Loucy (cell line): ENCODE results near the gene EDEM2.

Source experiments
- H2AFZ ChIP-seq: fragments of 200-600 bp; sonication (generic); 2 replicates; pipeline ENCODE4 v1.6.0; 2016; ENCODE audit warnings: antibody characterized with exemption, mild to moderate bottlenecking, low read length, moderate library complexity
- H3F3A ChIP-seq: fragments of 200-600 bp; 2 replicates; pipeline ENCODE4 v1.6.0; 2016; ENCODE audit warnings: antibody characterized with exemption, low read depth, mild to moderate bottlenecking
- H3K27me3 ChIP-seq: fragments of 200-600 bp; sonication (generic); 2 replicates; pipeline ENCODE4 v1.6.1; 2014; ENCODE audit warnings: low read length, mild to moderate bottlenecking; ENCODE audit not compliant: insufficient read depth, poor library complexity, severe bottlenecking
- H3K36me3 ChIP-seq: fragments of 200-600 bp; sonication (generic); 2 replicates; pipeline ENCODE4 v1.6.1; 2016; ENCODE audit warnings: low read length; ENCODE audit not compliant: insufficient read depth
- H3K4me1 ChIP-seq: fragments of 200-600 bp; sonication (generic); 2 replicates; pipeline ENCODE4 v1.5.1; 2014; ENCODE audit warnings: low read length, mild to moderate bottlenecking; ENCODE audit not compliant: insufficient read depth, poor library complexity, severe bottlenecking
- H3K4me2 ChIP-seq: fragments of 200-600 bp; sonication (generic); 2 replicates; pipeline ENCODE4 v1.6.0; 2014; ENCODE audit warnings: antibody characterized with exemption, low read length, low read depth, mild to moderate bottlenecking; ENCODE audit not compliant: poor library complexity, severe bottlenecking
- H3K4me3 ChIP-seq: fragments of 200-600 bp; sonication (generic); 2 replicates; pipeline ENCODE4 v1.5.1; 2014; ENCODE audit warnings: low read length, mild to moderate bottlenecking, mixed read lengths; ENCODE audit not compliant: poor library complexity, severe bottlenecking
- H3K79me2 ChIP-seq: fragments of 200-600 bp; sonication (generic); 2 replicates; pipeline ENCODE4 v1.6.1; 2014; ENCODE audit warnings: low read length; ENCODE audit not compliant: insufficient read depth
- H3K9ac ChIP-seq: fragments of 200-600 bp; sonication (generic); 2 replicates; pipeline ENCODE4 v1.6.0; 2014; ENCODE audit warnings: mild to moderate bottlenecking, low read depth, low read length, moderate library complexity; ENCODE audit not compliant: poor library complexity, severe bottlenecking
- H3K9me2 ChIP-seq: fragments of 200-600 bp; sonication (generic); replicated peaks from 2 replicates; pipeline ENCODE4 v1.6.1; 2016; ENCODE audit warnings: low read depth, low read length, mixed read lengths
- H3K9me3 ChIP-seq: fragments of 200-600 bp; sonication (generic); 2 replicates; pipeline ENCODE4 v1.6.1; 2014; ENCODE audit warnings: mild to moderate bottlenecking, antibody characterized with exemption, low read length, low read depth; ENCODE audit not compliant: insufficient read depth
- H4K20me1 ChIP-seq: fragments of 200-600 bp; sonication (generic); 2 replicates; pipeline ENCODE4 v1.6.0; 2014; ENCODE audit warnings: antibody characterized with exemption, low read length, mild to moderate bottlenecking; ENCODE audit not compliant: insufficient read depth, poor library complexity, severe bottlenecking
- CTCF ChIP-seq: fragments of 200-600 bp; sonication (generic); conservative IDR thresholded peaks from 2 replicates; pipeline ENCODE4 v1.5.1; 2014; ENCODE audit warnings: mild to moderate bottlenecking, antibody characterized with exemption, low read length
- EZH2phosphoT487 ChIP-seq: fragments of 200-600 bp; IDR thresholded peaks from 2 replicates; pipeline ENCODE4 v1.6.1; 2018; ENCODE audit warnings: antibody characterized with exemption, mild to moderate bottlenecking, moderate library complexity, borderline replicate concordance

EDEM2 gene

GRCh38 chr20:35101620-35102019 lies 45.5 kb downstream of the EDEM2 start:
- Histone ChIP-seq H4K20me1 (no peaks in the 10 kb centered on the region), H3K4me1 (no peaks in the 10 kb centered on the region), H3K79me2 (no peaks in the 10 kb centered on the region), H3K4me2 (no peak overlapping the region), H3K4me3 (no peak overlapping the region), H3F3A (no peaks in the 10 kb centered on the region; the same call in 1 of the 2 replicates), H3K9me2 (no peaks in the 10 kb centered on the region), H3K27me3 (no peaks in the 10 kb centered on the region), H3K36me3 (no peaks in the 10 kb centered on the region), H3K9me3 (no peaks in the 10 kb centered on the region), H3K9ac (no peak overlapping the region), H2AFZ (no peak overlapping the region)
- no peak for TF ChIP-seq EZH2phosphoT487
- TF ChIP-seq CTCF, result no peak

- Histone ChIP-seq H3K4me2 (peak overlapping the region; percentile 76), H3K36me3 (no peaks in the 10 kb centered on the region), H2AFZ (peak overlapping the region; percentile 100), H3K4me1 (peaks cover 29% of the 10 kb centered on the region), H3K27me3 (no peaks in the 10 kb centered on the region), H3K9me3 (no peaks in the 10 kb centered on the region), H3K9ac (peak overlapping the region; percentile 85), H3K9me2 (no peaks in the 10 kb centered on the region), H3K4me3 (peak overlapping the region; percentile 86), H4K20me1 (peaks cover 33% of the 10 kb centered on the region), H3K79me2 (peaks cover 40% of the 10 kb centered on the region), H3F3A (no peaks in the 10 kb centered on the region; the same call in 1 of the 2 replicates)
- TF ChIP-seq EZH2phosphoT487 (no peak), CTCF (no peak)
Measured at GRCh38 chr20:35093267-35093884, 53.8 kb downstream of the EDEM2 start.

- Histone ChIP-seq H4K20me1 (peaks cover 38% of the 10 kb centered on the region), H3K9me2 (no peaks in the 10 kb centered on the region), H3K27me3 (no peaks in the 10 kb centered on the region), H3F3A (no peaks in the 10 kb centered on the region; the same call in 1 of the 2 replicates), H3K4me3 (peak within 1 kb of the TSS; percentile 86), H3K9me3 (no peaks in the 10 kb centered on the region), H3K4me1 (peaks cover 35% of the 10 kb centered on the region), H3K79me2 (peaks cover 47% of the 10 kb centered on the region), H3K36me3 (no peaks in the 10 kb centered on the region), H3K9ac (peak within 1 kb of the TSS; percentile 85), H2AFZ (peak within 1 kb of the TSS; percentile 100), H3K4me2 (peak within 1 kb of the TSS; percentile 94)
- TF ChIP-seq EZH2phosphoT487 (no peak), CTCF (peak; percentile 87)
Measured at GRCh38 chr20:35092524-35093266, 54.4 kb downstream of the EDEM2 start, which contains the start of gene TRPC4AP. TSS of gene TRPC4AP (minus strand) at chr20:35092807. CDS start at chr20:35092781, 26 bp downstream.
